NB4 (cell line): ENCODE measurements around the gene NAA35.

Source experiments
- DNase-seq: peaks from one replicate; pipeline ENCODE4 v3.0.0; 2010; ENCODE audit warnings: low read depth
- H3K4me3 ChIP-seq: one replicate; pipeline ENCODE4 v1.5.1; 2011; ENCODE audit warnings: mild to moderate bottlenecking, low read depth, low read length, moderate library complexity
- MYC ChIP-seq: IDR thresholded peaks from 2 replicates; pipeline ENCODE4 v1.6.1; 2011; ENCODE audit warnings: low read depth, low read length
- POLR2A ChIP-seq: IDR thresholded peaks from 2 replicates; pipeline ENCODE4 v1.6.1; 2011; ENCODE audit warnings: mild to moderate bottlenecking; ENCODE audit not compliant: insufficient read length; ENCODE audit errors: extremely low read depth
- TF ChIP-seq, protein P1 (sequence below): IDR thresholded peaks from one replicate; pipeline ENCODE4 v1.5.1; 2012; ENCODE audit warnings: low read depth, low read length
- TF ChIP-seq, protein P2 (sequence below): IDR thresholded peaks from 2 replicates; pipeline ENCODE4 v1.6.1; 2011; ENCODE audit warnings: low read depth, low read length

The NAA35 gene

DNA sequence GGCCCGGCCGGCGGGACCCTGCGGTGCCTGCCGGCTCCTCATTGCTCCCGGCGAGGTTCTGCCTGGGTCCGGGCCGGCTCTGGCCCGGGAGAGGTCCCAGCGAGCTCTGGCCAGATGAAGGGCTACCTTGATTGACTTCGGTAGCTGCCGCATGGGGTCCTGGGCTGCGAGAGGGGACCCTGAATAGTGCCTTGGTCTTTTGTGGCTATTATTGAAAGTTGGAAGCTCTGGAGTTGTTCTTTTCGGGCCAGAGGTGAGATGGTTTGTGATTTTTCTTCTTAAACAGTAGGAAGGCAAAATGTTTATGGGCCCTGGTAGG lies 635 bp downstream of the NAA35 start:
- DNase-seq: no peak
- peak overlapping the region; percentile 95 for H3K4me3 ChIP-seq
- TF ChIP-seq, protein P1, sequence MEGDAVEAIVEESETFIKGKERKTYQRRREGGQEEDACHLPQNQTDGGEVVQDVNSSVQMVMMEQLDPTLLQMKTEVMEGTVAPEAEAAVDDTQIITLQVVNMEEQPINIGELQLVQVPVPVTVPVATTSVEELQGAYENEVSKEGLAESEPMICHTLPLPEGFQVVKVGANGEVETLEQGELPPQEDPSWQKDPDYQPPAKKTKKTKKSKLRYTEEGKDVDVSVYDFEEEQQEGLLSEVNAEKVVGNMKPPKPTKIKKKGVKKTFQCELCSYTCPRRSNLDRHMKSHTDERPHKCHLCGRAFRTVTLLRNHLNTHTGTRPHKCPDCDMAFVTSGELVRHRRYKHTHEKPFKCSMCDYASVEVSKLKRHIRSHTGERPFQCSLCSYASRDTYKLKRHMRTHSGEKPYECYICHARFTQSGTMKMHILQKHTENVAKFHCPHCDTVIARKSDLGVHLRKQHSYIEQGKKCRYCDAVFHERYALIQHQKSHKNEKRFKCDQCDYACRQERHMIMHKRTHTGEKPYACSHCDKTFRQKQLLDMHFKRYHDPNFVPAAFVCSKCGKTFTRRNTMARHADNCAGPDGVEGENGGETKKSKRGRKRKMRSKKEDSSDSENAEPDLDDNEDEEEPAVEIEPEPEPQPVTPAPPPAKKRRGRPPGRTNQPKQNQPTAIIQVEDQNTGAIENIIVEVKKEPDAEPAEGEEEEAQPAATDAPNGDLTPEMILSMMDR: no peak
- TF ChIP-seq POLR2A: no peak
- TF ChIP-seq MYC: no peak
- TF ChIP-seq, protein P2, sequence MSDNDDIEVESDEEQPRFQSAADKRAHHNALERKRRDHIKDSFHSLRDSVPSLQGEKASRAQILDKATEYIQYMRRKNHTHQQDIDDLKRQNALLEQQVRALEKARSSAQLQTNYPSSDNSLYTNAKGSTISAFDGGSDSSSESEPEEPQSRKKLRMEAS: no peak

- peak overlapping the region; percentile 95 for H3K4me3 ChIP-seq
- no peak for TF ChIP-seq POLR2A
- TF ChIP-seq MYC: no peak
- TF ChIP-seq, protein P2: no peak
- TF ChIP-seq, protein P1: no peak
- no peak for DNase-seq
Measured at GRCh38 chr9:85941966-85942912, 1.3 kb downstream of the NAA35 start.

DNA sequence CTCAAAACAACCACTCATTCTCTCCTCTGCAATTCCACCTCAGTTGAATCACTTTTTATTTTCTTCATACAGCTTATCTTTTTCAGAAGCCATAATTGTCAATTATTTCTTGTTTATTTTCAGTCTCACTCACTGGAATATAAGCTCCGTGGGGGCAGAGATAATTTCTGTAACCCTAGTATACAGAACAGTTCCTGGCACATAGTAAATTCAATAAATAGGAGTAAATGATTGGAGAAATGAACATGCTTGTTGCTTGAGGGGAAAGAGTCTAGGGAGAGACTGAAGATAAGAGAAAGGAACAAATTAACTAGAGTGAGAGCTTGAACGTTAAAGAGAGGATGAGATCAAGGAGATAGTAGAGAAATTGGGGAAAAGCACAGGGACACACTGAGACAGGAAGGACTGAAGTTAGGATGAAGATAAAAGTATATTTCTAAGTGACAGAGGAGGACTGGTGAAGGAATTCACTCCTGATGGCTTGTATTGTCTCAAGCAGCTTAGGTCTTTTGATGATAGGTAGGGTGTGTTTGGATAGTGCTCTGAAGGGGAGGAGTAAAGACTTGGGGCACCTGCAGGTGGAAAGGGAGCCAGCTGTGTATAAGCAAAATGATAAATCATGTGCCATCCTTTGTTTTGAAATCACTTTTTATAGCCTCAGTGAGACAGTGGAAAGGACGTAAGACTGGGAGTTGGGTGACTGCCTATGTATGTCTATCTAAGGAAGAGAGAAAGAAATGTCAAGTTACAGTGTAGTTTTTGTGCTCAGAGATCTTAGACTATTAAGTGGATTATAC lies 2.2 kb downstream of the NAA35 start:
- DNase-seq: no peak
- TF ChIP-seq MYC (no peak), POLR2A (no peak)
- TF ChIP-seq, protein P1: no peak
- TF ChIP-seq, protein P2: no peak
- H3K4me3 ChIP-seq: peak overlapping the region; percentile 95

GRCh38 chr9:85943757-85944430 lies 2.9 kb downstream of the NAA35 start:
- DNase-seq: no peak
- H3K4me3 ChIP-seq: peak overlapping the region; percentile 95
- TF ChIP-seq MYC: no peak
- TF ChIP-seq, protein P1: no peak
- TF ChIP-seq POLR2A: no peak
- TF ChIP-seq, protein P2: no peak

GRCh38 chr9:85944672-85945071 lies 3.7 kb downstream of the NAA35 start:
- peak; percentile 40 for DNase-seq
- H3K4me3 ChIP-seq: peak overlapping the region; percentile 95
- TF ChIP-seq MYC (no peak), POLR2A (no peak)
- TF ChIP-seq, protein P1: no peak
- TF ChIP-seq, protein P2: no peak
